ENCODE measurements around the gene EIPR1. TPM values are rescaled to one million over a fixed set of nuclear protein-coding genes. Genes with fewer than 3 reads are reported as not detected.

The EIPR1 gene
- total and polyA plus RNA-seq, 2 of the 13 experiments (the other 11 are each of a cell fraction or from before 2014, with no cell fraction given) = 70.0 to 96.3 TPM

- TF ChIP-seq ZNF350 (CRISPR knock-in tag; IDR thresholded peaks at IDR 0.05; ENCODE audit: borderline replicate concordance, low read depth) (peak; percentile 99), ZSCAN12 (CRISPR knock-in tag; IDR thresholded peaks at IDR 0.05) (no peak), ZFP36L2 (CRISPR knock-in tag; IDR thresholded peaks at IDR 0.05) (no peak), AKAP8 (CRISPR knock-in tag; IDR thresholded peaks at IDR 0.05) (peak; percentile 93; the same call in 1 of the 2 replicates), SP5 (CRISPR knock-in tag; IDR thresholded peaks at IDR 0.05; ENCODE audit: borderline replicate concordance, low read depth) (peak; percentile 78), ARHGAP35 (CRISPR knock-in tag; IDR thresholded peaks at IDR 0.05; ENCODE audit: borderline replicate concordance) (peak; percentile 97), ZNF446 (CRISPR knock-in tag; IDR thresholded peaks at IDR 0.05) (peak; percentile 96; the same call in 1 of the 2 replicates), BHLHE40 (IDR thresholded peaks at IDR 0.05; ENCODE audit: low read length) (peak; percentile 73; the same call in 1 of the 2 replicates), CENPT (CRISPR knock-in tag; IDR thresholded peaks at IDR 0.05; ENCODE audit: low read depth) (peak; percentile 94; the same call in 1 of the 2 replicates), ZFX (CRISPR knock-in tag; IDR thresholded peaks at IDR 0.05; ENCODE audit: low read depth) (peak; percentile 98), ZXDC (CRISPR knock-in tag; IDR thresholded peaks at IDR 0.05) (peak; percentile 97), ZIK1 (CRISPR knock-in tag; IDR thresholded peaks at IDR 0.05; ENCODE audit: borderline replicate concordance, low read depth) (peak; percentile 95), ZNF737 (CRISPR knock-in tag; IDR thresholded peaks at IDR 0.05; ENCODE audit: borderline replicate concordance) (peak; percentile 99), ZNF317 (CRISPR knock-in tag; IDR thresholded peaks at IDR 0.05) (peak; percentile 95), IKZF4 (CRISPR knock-in tag; IDR thresholded peaks at IDR 0.05; ENCODE audit: borderline replicate concordance, low read depth, not compliant biosample characterization) (peak; percentile 73), IRX3 (CRISPR knock-in tag; IDR thresholded peaks at IDR 0.05; ENCODE audit: borderline replicate concordance, low read depth) (peak; percentile 45), SNAI1 (CRISPR knock-in tag; IDR thresholded peaks at IDR 0.05; ENCODE audit: borderline replicate concordance) (peak; percentile 99), KAT8 (CRISPR knock-in tag; IDR thresholded peaks at IDR 0.05) (peak; percentile 98), ZNF276 (CRISPR knock-in tag; IDR thresholded peaks at IDR 0.05; ENCODE audit: low read depth) (peak; percentile 98), ZNF816 (CRISPR knock-in tag; IDR thresholded peaks at IDR 0.05; ENCODE audit: borderline replicate concordance) (peak; percentile 93; the same call in 1 of the 2 replicates), BCL6 (CRISPR knock-in tag; IDR thresholded peaks at IDR 0.05) (peak; percentile 61), SIX4 (CRISPR knock-in tag; IDR thresholded peaks at IDR 0.05) (no peak), ZNF7 (CRISPR knock-in tag; IDR thresholded peaks at IDR 0.05) (0 out of 2 replicates have a peak, but pooled peaks have one; percentile 18), ATF5 (CRISPR knock-in tag; IDR thresholded peaks at IDR 0.05; ENCODE audit: low read depth) (peak; percentile 97)
Measured at GRCh38 chr2:3379647-3380534, 2.3 kb upstream of the EIPR1 start, which contains the start of gene TRAPPC12 (continued).

Measured in HepG2 (cell line).